B cell (primary cell): ENCODE measurements around the gene GPR27. TPM values are rescaled to one million over a fixed set of nuclear protein-coding genes. Genes with fewer than 3 reads are reported as not detected.

Experiments used
- ATAC-seq: fragments of 200-7000 bp; cut with Tn5 transposase; one replicate; pipeline ENCODE4 v1.10.0; 2021; ENCODE audit warnings: low read depth, mild to moderate bottlenecking, moderate number of reproducible peaks, moderate library complexity
- CTCF ChIA-PET: fragments of 350-600 bp; sonication (Branson Sonifier 250); formaldehyde crosslinking; loops from one replicate; lab custom pipeline; 2021; ENCODE audit warnings: antibody characterized with exemption, inconsistent platforms; lab: Charles Lee
- POLR2A ChIA-PET: fragments of 350-600 bp; sonication (Branson Sonifier 250); formaldehyde crosslinking; loops from one replicate; lab custom pipeline; 2021; ENCODE audit warnings: antibody characterized with exemption; lab: Charles Lee
- DNase-seq: peaks from one replicate; pipeline ENCODE4 v3.0.0; 2013
- H2AFZ ChIP-seq: 2 replicates; pipeline ENCODE4 v1.6.1; 2012; ENCODE audit warnings: mild to moderate bottlenecking, low read depth, low read length; ENCODE audit not compliant: insufficient read depth, poor library complexity, severe bottlenecking
- H3K27ac ChIP-seq, 2 donors: 1 replicate in 1 of 2; 2 replicates in 1 of 2; pipeline ENCODE4 v1.5.1; 2012 to 2013; ENCODE audit warnings: low read length in 2 of 2, mild to moderate bottlenecking in 2 of 2, moderate library complexity in 1 of 2
- H3K27me3 ChIP-seq, 4 experiments: fragments of 200-600 bp in 1 of 4; sonication (generic) in 1 of 4; replicated peaks in 1 of 4; 1 replicate in 2 of 4; 2 replicates in 2 of 4; pipeline versions ENCODE4 v1.6.1 to v1.7.0; 2013 to 2016; ENCODE audit warnings: low read length in 3 of 4, mild to moderate bottlenecking in 2 of 4, mixed read lengths in 1 of 4, moderate library complexity in 1 of 4; ENCODE audit not compliant: insufficient read depth in 4 of 4, control insufficient read depth in 3 of 4; ENCODE audit errors: control extremely low read depth in 1 of 4
- H3K36me3 ChIP-seq, 2 experiments: replicated peaks in 1 of 2; 1 replicate in 1 of 2; 2 replicates in 1 of 2; pipeline versions ENCODE4 v1.6.1 to v1.7.1; 2013; ENCODE audit warnings: low read length in 1 of 2; ENCODE audit not compliant: insufficient read depth in 2 of 2, control insufficient read depth in 1 of 2; ENCODE audit errors: control extremely low read depth in 1 of 2, extremely low read depth in 1 of 2
- H3K4me1 ChIP-seq, 2 donors: fragments of 200-600 bp in 1 of 2; sonication (generic) in 1 of 2; 1 replicate in 1 of 2; 2 replicates in 1 of 2; pipeline versions ENCODE4 v1.5.1 to v1.6.1; 2013 to 2017; ENCODE audit warnings: low read length in 2 of 2; ENCODE audit not compliant: control insufficient read depth in 2 of 2, insufficient read depth in 2 of 2
- H3K4me2 ChIP-seq: replicated peaks from 2 replicates; pipeline ENCODE3; 2012; ENCODE audit warnings: mild to moderate bottlenecking, low read depth, low read length; ENCODE audit not compliant: poor library complexity, severe bottlenecking
- H3K4me3 ChIP-seq, 5 experiments: fragments of 200-600 bp in 1 of 5; sonication (generic) in 1 of 5; 1 replicate in 3 of 5; 2 replicates in 2 of 5; pipeline versions ENCODE4 v1.5.1 to v1.7.0; 2011 to 2016; ENCODE audit warnings: low read length in 4 of 5, mild to moderate bottlenecking in 4 of 5, low read depth in 2 of 5, control low read depth in 1 of 5, moderate library complexity in 1 of 5; ENCODE audit not compliant: insufficient read depth in 1 of 5; ENCODE audit errors: control extremely low read depth in 1 of 5, extremely low read depth in 1 of 5
- H3K79me2 ChIP-seq: fragments of 200-600 bp; sonication (generic); one replicate; pipeline ENCODE4 v1.6.0; 2016; ENCODE audit warnings: low read length; ENCODE audit not compliant: control insufficient read depth, insufficient read depth
- H3K9ac ChIP-seq: fragments of 200-600 bp; sonication (generic); 2 replicates; pipeline ENCODE4 v1.6.1; 2017; ENCODE audit warnings: mild to moderate bottlenecking, low read length, moderate library complexity
- H3K9me3 ChIP-seq, 3 donors: one replicate each; pipeline versions ENCODE4 v1.6.1 to v1.7.1; 2013; ENCODE audit warnings: low read length in 2 of 3; ENCODE audit not compliant: control insufficient read depth in 2 of 3, insufficient read depth in 1 of 3; ENCODE audit errors: control extremely low read depth in 1 of 3
- H4K20me1 ChIP-seq: 2 replicates; pipeline ENCODE4 v1.6.0; 2012; ENCODE audit warnings: mild to moderate bottlenecking, low read length; ENCODE audit not compliant: insufficient read depth, control insufficient read depth, poor library complexity, severe bottlenecking
- H3K27ac Mint-ChIP-seq: one replicate; pipeline ENCODE4 v1.8.0; 2021; ENCODE audit warnings: mixed read lengths
- H3K27me3 Mint-ChIP-seq: one replicate; pipeline ENCODE4 v1.8.0; 2021; ENCODE audit warnings: mixed read lengths
- H3K4me1 Mint-ChIP-seq: one replicate; pipeline ENCODE4 v1.8.0; 2021; ENCODE audit warnings: mixed read lengths
- H3K4me3 Mint-ChIP-seq: one replicate; pipeline ENCODE4 v1.8.0; 2021; ENCODE audit warnings: mixed read lengths
- H3K9me3 Mint-ChIP-seq: one replicate; pipeline ENCODE4 v1.8.0; 2022; ENCODE audit warnings: mixed read lengths; ENCODE audit not compliant: insufficient read depth
- CTCF ChIP-seq: fragments of 200-600 bp; IDR thresholded peaks from one replicate; pipeline ENCODE4 v1.8.0; 2022; ENCODE audit warnings: antibody characterized with exemption, mild to moderate bottlenecking
- EZH2 ChIP-seq: IDR thresholded peaks from 2 replicates; pipeline ENCODE4 v1.6.1; 2012; ENCODE audit warnings: borderline replicate concordance, low read depth, mild to moderate bottlenecking, moderate library complexity, low read length; ENCODE audit not compliant: insufficient read depth, poor library complexity, severe bottlenecking
- WGBS: methylation state at CpG from one replicate; pipeline ENCODE4 v1.1.5; 2013; ENCODE audit warnings: missing lambda C conversion rate; ENCODE audit not compliant: insufficient coverage; 5-methylcytosine and 5-hydroxymethylcytosine counted together
- intact Hi-C: fragments of 100-400 bp; cut with micrococcal nuclease; formaldehyde crosslinking; loops from one replicate; pipeline ENCODE4 v1.10.0; 2022
- polyA plus RNA-seq: library from polyadenylated mRNA; depleted of rRNA; stranded (reverse); fragments of >200 nt; gene quantifications from 2 replicates; pipeline ENCODE4 v1.2.3, GENCODE V29; 2012
- total RNA-seq, 2 donors: library from RNA; stranded (reverse); fragments of 120-200 nt in 1 of 2; gene quantifications; 1 replicate in 1 of 2; 2 replicates in 1 of 2; pipeline versions ENCODE4 v1.2.3 to v1.2.4, GENCODE V29; 2013 to 2022

GPR27 gene
- total and polyA plus RNA-seq, 2 donors (not counting 1 experiment from before 2014, with no cell fraction given), result 0.04 TPM; not detected in 1

DNA sequence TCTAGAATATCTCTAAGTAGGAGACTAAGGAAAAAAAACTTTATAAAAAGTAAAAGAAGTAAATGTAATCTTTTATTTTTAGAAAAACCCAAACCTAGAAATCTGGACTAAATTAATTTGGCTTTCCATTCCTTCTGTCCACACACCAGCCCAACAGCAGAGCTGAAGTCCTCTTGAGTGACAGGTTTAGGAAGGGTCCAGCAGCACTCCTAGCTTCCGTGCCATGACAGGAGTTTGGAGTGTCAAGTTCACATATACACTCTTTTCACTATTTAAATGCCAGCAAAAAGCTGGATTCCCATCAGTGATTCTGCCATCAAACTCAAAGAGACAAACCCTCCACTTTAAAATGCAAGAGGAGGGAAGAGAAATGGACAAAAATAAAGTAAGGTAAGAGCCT, 18.2 kb downstream of the GPR27 start:
- no peak overlapping the region for H3K4me3 ChIP-seq
- H3K4me2 ChIP-seq, result no peak overlapping the region
- intact Hi-C loops, result no loop called here
- DNase-seq (no peak), ATAC-seq (no peak)
- H3K9me3 ChIP-seq, result no peaks in the 10 kb centered on the region
- Mint-ChIP-seq H3K4me3 (no peak overlapping the region), H3K9me3 (no peaks in the 10 kb centered on the region), H3K27me3 (peaks cover 10% of the 10 kb centered on the region), H3K4me1 (no peaks in the 10 kb centered on the region), H3K27ac (no peak overlapping the region)
- no peak for TF ChIP-seq CTCF
- TF ChIP-seq EZH2, result no peak
- no peaks in the 10 kb centered on the region for H4K20me1 ChIP-seq
- no peaks in the 10 kb centered on the region for H3K4me1 ChIP-seq
- CTCF ChIA-PET, result no interaction called here
- H2AFZ ChIP-seq, result no peak overlapping the region
- H3K79me2 ChIP-seq, result no peaks in the 10 kb centered on the region
- no peaks in the 10 kb centered on the region for H3K36me3 ChIP-seq
- no CpG with 5 or more reads among the region's 1 CpG for WGBS
- no peak overlapping the region for H3K9ac ChIP-seq
- POLR2A ChIA-PET, result no interaction called here
- no peak overlapping the region for H3K27ac ChIP-seq
- H3K27me3 ChIP-seq, result peaks cover 0 to 4% (median 0%) of the 10 kb centered on the region in 4 experiments

DNA sequence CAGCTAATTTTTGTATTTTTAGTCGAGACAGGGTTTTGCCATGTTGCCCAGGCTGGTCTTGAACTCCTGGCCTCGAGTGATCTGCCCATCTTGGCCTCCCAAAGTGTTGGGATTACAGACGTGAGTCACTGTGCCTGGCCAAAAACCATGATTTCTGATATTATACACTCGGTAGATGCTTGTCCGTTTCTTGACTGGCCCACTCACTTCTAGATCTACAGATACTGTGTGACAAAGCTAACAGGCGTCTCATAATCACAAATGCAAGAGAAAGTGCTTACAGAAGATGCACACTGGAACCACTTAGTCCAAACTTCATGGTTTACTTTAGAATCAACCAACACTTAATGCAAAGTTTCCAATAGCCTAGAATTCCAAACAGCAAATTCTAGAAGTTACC, 22.9 kb downstream of the GPR27 start:
- Mint-ChIP-seq H3K27me3 (peaks cover 30% of the 10 kb centered on the region), H3K27ac (no peak overlapping the region), H3K9me3 (no peaks in the 10 kb centered on the region), H3K4me1 (no peaks in the 10 kb centered on the region), H3K4me3 (no peak overlapping the region)
- Histone ChIP-seq H2AFZ (no peak overlapping the region), H4K20me1 (no peaks in the 10 kb centered on the region), H3K27ac (no peak overlapping the region), H3K9me3 (no peaks in the 10 kb centered on the region), H3K9ac (no peak overlapping the region), H3K36me3 (no peaks in the 10 kb centered on the region), H3K79me2 (no peaks in the 10 kb centered on the region), H3K4me3 (no peak overlapping the region), H3K27me3 (peaks cover 0 to 12% (median 0%) of the 10 kb centered on the region in 4 experiments), H3K4me1 (no peaks in the 10 kb centered on the region), H3K4me2 (no peak overlapping the region)
- TF ChIP-seq CTCF, result no peak
- TF ChIP-seq EZH2, result no peak
- WGBS, result 66% methylated on average over 6 of the region's 6 CpGs
- ChIA-PET CTCF (no interaction called here), POLR2A (no interaction called here)
- intact Hi-C loops, result no loop called here
- DNase-seq (no peak), ATAC-seq (no peak)
